Measurements from ENCODE around the gene MYL7. TPM values are rescaled to one million over a fixed set of nuclear protein-coding genes. Genes with fewer than 3 reads are reported as not detected.

Gene MYL7
- total and polyA plus RNA-seq, 2 donors (not counting 3 experiments of a cell fraction or from before 2014, with no cell fraction given): not detected

DNA sequence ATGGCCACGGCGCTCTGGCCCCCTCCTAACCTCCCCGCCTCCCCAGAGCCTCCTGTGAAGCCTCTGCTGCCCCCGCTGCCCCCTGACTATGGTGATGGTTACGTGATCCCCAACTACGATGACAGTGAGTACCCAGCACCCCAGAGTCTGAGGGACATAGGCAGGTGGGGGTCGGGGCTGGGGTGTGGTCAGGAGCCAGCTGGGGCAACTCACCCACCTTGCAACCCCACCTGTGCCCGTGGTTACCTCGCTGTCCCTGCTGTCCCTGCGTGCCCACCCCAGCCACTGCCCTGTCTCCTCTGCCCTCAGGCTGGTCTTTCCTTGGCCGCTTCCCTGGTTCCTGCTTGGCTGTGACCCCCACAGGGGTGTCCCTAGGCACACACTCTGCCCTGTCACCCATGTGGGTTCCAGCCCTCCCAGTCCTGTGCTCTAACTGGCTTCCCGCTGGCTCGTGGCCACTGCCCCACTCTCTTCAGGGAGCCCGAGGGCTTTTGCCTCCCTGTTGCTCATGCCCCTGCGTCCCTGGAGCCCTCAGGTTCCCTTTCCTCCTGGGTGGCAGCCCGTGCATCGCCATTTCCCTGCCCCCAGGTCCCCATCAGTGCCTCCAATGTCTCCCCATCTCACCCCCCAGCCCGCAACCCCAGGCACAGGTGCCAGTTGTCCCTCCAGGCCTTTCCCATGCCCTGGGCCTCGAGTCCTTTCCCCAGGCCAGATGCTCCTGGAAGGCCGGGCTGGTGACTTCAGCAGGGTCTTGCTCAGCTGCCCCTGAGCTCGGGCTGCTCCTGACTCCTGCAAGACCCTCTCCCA lies 33.0 kb downstream of the MYL7 start:
- dilution Hi-C loops (cut with MboI; ENCODE audit: extremely low pct_ligation_motif_present, low sequenced_read_pairs) (no loop called here), intact Hi-C loops (cut with micrococcal nuclease) (no loop called here)
- POLR2A ChIA-PET: no interaction called here
- Histone ChIP-seq H3K27ac (ENCODE audit: insufficient read depth, low read depth, low read length) (no peak overlapping the region), H3K36me3 (ENCODE audit: control insufficient read depth in 2 of 2, extremely low read depth in 1 of 2, insufficient read depth in 2 of 2, low read length in 2 of 2) (no peaks in the 10 kb centered on the region), H4K20me1 (replicated peaks; ENCODE audit: control insufficient read depth, extremely low read depth, insufficient read depth, low read length) (no peaks in the 10 kb centered on the region), H2AFZ (ENCODE audit: low read depth, low read length) (no peak overlapping the region), H3K4me1 (ENCODE audit: control insufficient read depth, extremely low read depth, insufficient read depth, low read length) (peaks cover 3% of the 10 kb centered on the region), H3K27me3 (ENCODE audit: control insufficient read depth in 2 of 2, insufficient read depth in 2 of 2, low read length in 2 of 2) (no peaks in the 10 kb centered on the region), H3K79me2 (ENCODE audit: control insufficient read depth, insufficient read depth, low read length) (peaks cover 5% of the 10 kb centered on the region), H3K4me3 (replicated peaks in 1 of 3; ENCODE audit: insufficient read depth in 1 of 3, low read depth in 1 of 3, low read length in 3 of 3) (no peak overlapping the region), H3K4me2 (ENCODE audit: insufficient read depth, low read length) (no peak overlapping the region), H3K9me1 (replicated peaks; ENCODE audit: control insufficient read depth, extremely low read depth, insufficient read depth, low read length) (no peaks in the 10 kb centered on the region), H3K9ac (replicated peaks; ENCODE audit: extremely low read depth, insufficient read depth, low read length) (no peak overlapping the region), H3K9me3 (replicated peaks; ENCODE audit: control insufficient read depth, insufficient read depth, low read length) (no peaks in the 10 kb centered on the region)
- BruUV-seq (replicated peaks): no TSS peak
- FAIRE-seq (no peak), DNase-seq (ENCODE audit: low read depth, low spot score) (no peak)
- CTCF ChIA-PET: interaction anchor here (1.5 kb wide), 1 partner anchor 15 kb away, joined by 5 read pairs; the partner anchor contains the start of gene POLD2
- TF ChIP-seq, protein P1, sequence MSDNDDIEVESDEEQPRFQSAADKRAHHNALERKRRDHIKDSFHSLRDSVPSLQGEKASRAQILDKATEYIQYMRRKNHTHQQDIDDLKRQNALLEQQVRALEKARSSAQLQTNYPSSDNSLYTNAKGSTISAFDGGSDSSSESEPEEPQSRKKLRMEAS (IDR thresholded peaks at IDR 0.05; ENCODE audit: insufficient read depth, insufficient read length): no peak
- TF ChIP-seq FOS (IDR thresholded peaks at IDR 0.05; ENCODE audit: borderline replicate concordance, insufficient read depth, low read length) (no peak), JUN (IDR thresholded peaks at IDR 0.05; ENCODE audit: borderline replicate concordance, insufficient read depth, insufficient read length, low read depth) (no peak), GATA2 (IDR thresholded peaks at IDR 0.05; ENCODE audit: insufficient read depth, insufficient read length, low read depth, low read length) (no peak), CTCF (IDR thresholded peaks at IDR 0.05; ENCODE audit: extremely low read depth in 1 of 2, insufficient read depth in 1 of 2, low read depth in 1 of 2, low read length in 2 of 2) (no peak), EZH2 (IDR thresholded peaks at IDR 0.05; ENCODE audit: borderline replicate concordance, low read depth, low read length, severe bottlenecking) (no peak), POLR2A (IDR thresholded peaks at IDR 0.05; ENCODE audit: low read depth, low read length) (no peak), MYC (IDR thresholded peaks at IDR 0.05; ENCODE audit: low read depth, low read length) (no peak), POLR2AphosphoS5 (IDR thresholded peaks at IDR 0.05; ENCODE audit: insufficient read depth, low read depth, low read length) (no peak)

Data from endothelial cell of umbilical vein (primary cell).